SU-DHL-6 (cell line): ENCODE measurements around the gene NDUFS2.
A peak's percentile ranks its signal among the peaks of the same experiment; 100 is the strongest.

Source experiments
- H2AFZ ChIP-seq: fragments of 200-600 bp; sonication (generic); 2 replicates; pipeline ENCODE4 v1.6.1; 2014; ENCODE audit warnings: low read depth, mild to moderate bottlenecking, moderate library complexity, mixed read lengths, antibody characterized with exemption, low read length; ENCODE audit not compliant: severe bottlenecking
- H3F3A ChIP-seq: fragments of 200-600 bp; shearing (Covaris generic); 2 replicates; pipeline ENCODE4 v1.6.0; 2016; ENCODE audit warnings: antibody characterized with exemption, mild to moderate bottlenecking; ENCODE audit not compliant: insufficient read depth
- H3K27ac ChIP-seq: fragments of 200-600 bp; sonication (generic); 2 replicates; pipeline ENCODE4 v1.5.1; 2016; ENCODE audit warnings: low read depth, mild to moderate bottlenecking, low read length, moderate library complexity, mixed read lengths
- H3K27me3 ChIP-seq: fragments of 200-600 bp; sonication (generic), shearing (Covaris generic); 2 replicates; pipeline ENCODE4 v1.6.0; 2014; ENCODE audit warnings: mild to moderate bottlenecking, low read length
- H3K36me3 ChIP-seq: fragments of 200-600 bp; sonication (generic); 2 replicates; pipeline ENCODE4 v1.6.1; 2014; ENCODE audit warnings: mild to moderate bottlenecking, low read length, mixed read lengths
- H3K4me2 ChIP-seq: fragments of 300-600, 200-600 bp; shearing (Covaris generic), sonication (generic); 2 replicates; pipeline ENCODE4 v1.6.0; 2014; ENCODE audit warnings: low read length, low read depth, mild to moderate bottlenecking; ENCODE audit not compliant: poor library complexity, severe bottlenecking
- H3K4me3 ChIP-seq: fragments of 200-600 bp; sonication (generic); 2 replicates; pipeline ENCODE4 v1.5.1; 2014; ENCODE audit warnings: antibody characterized with exemption, low read length, mild to moderate bottlenecking, mixed read lengths; ENCODE audit not compliant: insufficient read depth, poor library complexity, severe bottlenecking
- H3K79me2 ChIP-seq: fragments of 200-600 bp; sonication (generic); 2 replicates; pipeline ENCODE4 v1.6.1; 2014; ENCODE audit warnings: mild to moderate bottlenecking, low read length, moderate library complexity; ENCODE audit not compliant: insufficient read depth
- H3K9ac ChIP-seq: fragments of 200-600 bp; sonication (generic); 2 replicates; pipeline ENCODE4 v1.7.0; 2014; ENCODE audit warnings: mild to moderate bottlenecking, low read length
- H3K9me2 ChIP-seq: fragments of 200-600 bp; sonication (generic); replicated peaks from 2 replicates; pipeline ENCODE4 v1.6.1; 2014; ENCODE audit warnings: low read length; ENCODE audit not compliant: insufficient read depth
- H3K9me3 ChIP-seq: fragments of 200-600 bp; sonication (generic); 2 replicates; pipeline ENCODE4 v1.6.1; 2014; ENCODE audit warnings: low read length, mixed read lengths; ENCODE audit not compliant: insufficient read depth
- H4K20me1 ChIP-seq: fragments of 200-600 bp; sonication (generic); 2 replicates; pipeline ENCODE4 v1.6.1; 2014; ENCODE audit warnings: low read depth, mild to moderate bottlenecking, antibody characterized with exemption, low read length, moderate library complexity, mixed read lengths
- CTCF ChIP-seq: fragments of 200-600 bp; sonication (generic); IDR thresholded peaks from one replicate; pipeline ENCODE4 v1.5.1; 2017; ENCODE audit warnings: antibody characterized with exemption, mild to moderate bottlenecking, low read length, moderate library complexity; ENCODE audit not compliant: insufficient read depth, poor library complexity, severe bottlenecking
- EZH2phosphoT487 ChIP-seq: fragments of 200-600 bp; sonication (generic), shearing (Covaris generic); conservative IDR thresholded peaks from 2 replicates; pipeline ENCODE4 v1.6.1; 2018; ENCODE audit warnings: mild to moderate bottlenecking, antibody characterized with exemption, low read length, moderate library complexity, mixed read lengths

The NDUFS2 gene

DNA sequence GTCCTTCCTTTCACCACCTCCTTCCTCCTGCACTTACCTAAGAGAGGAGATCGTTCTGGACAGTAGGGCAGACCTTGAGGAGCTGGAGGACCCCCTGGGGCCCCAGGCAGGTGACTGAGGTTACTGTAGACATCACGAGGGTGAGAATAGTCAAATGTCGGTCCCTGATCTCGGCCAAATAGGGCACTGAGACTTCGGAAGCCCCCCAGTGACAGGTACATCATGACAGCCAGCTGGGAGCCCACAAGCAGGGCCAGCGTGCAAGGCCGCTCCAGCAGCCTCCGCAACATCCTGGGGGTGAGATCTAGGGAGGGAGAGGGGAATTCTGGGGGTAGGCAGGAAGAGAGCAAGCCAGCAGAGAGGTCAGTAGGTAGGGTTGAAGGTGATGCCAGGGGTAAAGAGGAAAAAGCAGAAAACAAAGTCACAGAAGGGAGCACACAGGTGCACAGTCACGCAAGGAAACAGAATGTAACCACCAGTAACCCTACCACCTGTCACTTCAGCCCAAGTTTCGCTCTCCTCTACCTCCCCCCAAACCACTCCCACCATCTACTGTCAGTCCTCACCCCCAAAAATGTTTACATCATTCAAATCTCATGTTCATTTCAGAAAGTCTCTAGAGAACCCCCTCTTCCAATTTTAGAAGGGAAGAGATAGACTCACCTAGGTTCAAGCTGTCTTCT, 26.3 kb upstream of the NDUFS2 start:
- peak overlapping the region; percentile 52 for H3K27ac ChIP-seq
- no peaks in the 10 kb centered on the region for H3K27me3 ChIP-seq
- no peaks in the 10 kb centered on the region for H4K20me1 ChIP-seq
- peak overlapping the region; percentile 85 for H3K4me2 ChIP-seq
- H3K4me3 ChIP-seq: peak overlapping the region; percentile 86
- H3F3A ChIP-seq: peaks cover 13% of the 10 kb centered on the region; the same call in 1 of the 2 replicates
- no peak for TF ChIP-seq CTCF
- no peak for TF ChIP-seq EZH2phosphoT487
- H3K79me2 ChIP-seq: no peaks in the 10 kb centered on the region; the same call in 1 of the 2 replicates
- H2AFZ ChIP-seq: no peak overlapping the region
- H3K9me3 ChIP-seq: no peaks in the 10 kb centered on the region
- H3K9me2 ChIP-seq: no peaks in the 10 kb centered on the region
- no peaks in the 10 kb centered on the region for H3K36me3 ChIP-seq
- peak overlapping the region; percentile 69 for H3K9ac ChIP-seq

- H3K27me3 ChIP-seq: no peaks in the 10 kb centered on the region
- H3K4me2 ChIP-seq: peak overlapping the region; percentile 85
- TF ChIP-seq CTCF: no peak
- TF ChIP-seq EZH2phosphoT487: no peak
- H3K79me2 ChIP-seq: no peaks in the 10 kb centered on the region; the same call in 1 of the 2 replicates
- H3K9ac ChIP-seq: peak overlapping the region; percentile 69
- no peaks in the 10 kb centered on the region for H3K9me2 ChIP-seq
- peak overlapping the region; percentile 52 for H3K27ac ChIP-seq
- no peaks in the 10 kb centered on the region for H3K9me3 ChIP-seq
- peak overlapping the region; percentile 86 for H3K4me3 ChIP-seq
- peak overlapping the region; percentile 87 for H2AFZ ChIP-seq
- no peaks in the 10 kb centered on the region for H3K36me3 ChIP-seq
- peaks cover 13% of the 10 kb centered on the region; the same call in 1 of the 2 replicates for H3F3A ChIP-seq
- H4K20me1 ChIP-seq: no peaks in the 10 kb centered on the region
Measured at GRCh38 chr1:161176468-161177111, 25.6 kb upstream of the NDUFS2 start.

- peak within 1 kb of the TSS; percentile 52 for H3K27ac ChIP-seq
- no peaks in the 10 kb centered on the region for H3K27me3 ChIP-seq
- no peaks in the 10 kb centered on the region for H3K9me3 ChIP-seq
- H2AFZ ChIP-seq: peak within 1 kb of the TSS; percentile 87
- no peaks in the 10 kb centered on the region for H3K36me3 ChIP-seq
- H4K20me1 ChIP-seq: no peaks in the 10 kb centered on the region
- H3K9ac ChIP-seq: peak within 1 kb of the TSS; percentile 69
- peak within 1 kb of the TSS; percentile 86 for H3K4me3 ChIP-seq
- peaks cover 13% of the 10 kb centered on the region; the same call in 1 of the 2 replicates for H3F3A ChIP-seq
- H3K9me2 ChIP-seq: no peaks in the 10 kb centered on the region
- H3K79me2 ChIP-seq: no peaks in the 10 kb centered on the region; the same call in 1 of the 2 replicates
- H3K4me2 ChIP-seq: peak within 1 kb of the TSS; percentile 85
- no peak for TF ChIP-seq EZH2phosphoT487
- TF ChIP-seq CTCF: no peak
Measured at GRCh38 chr1:161177112-161177935, 24.8 kb upstream of the NDUFS2 start, which contains the start of gene B4GALT3. Gene B4GALT3, minus strand, starts transcription at chr1:161177507. Its CDS starts 1,447 bp downstream, at chr1:161176060.
